Stimulated activated CD8-positive, alpha-beta memory T cell treated with anti-CD3 and anti-CD28 coated beads, Interleukin-15, amount 100 ng/mL, for 48 hours (primary cell): Measurements from ENCODE around the gene POT1.

ENCODE experiments used
- DNase-seq, 2 donors: peaks; one replicate each; pipeline ENCODE4 v3.0.0-alpha.2; 2020; ENCODE audit warnings: low read depth in 2 of 2

The POT1 gene

DNA sequence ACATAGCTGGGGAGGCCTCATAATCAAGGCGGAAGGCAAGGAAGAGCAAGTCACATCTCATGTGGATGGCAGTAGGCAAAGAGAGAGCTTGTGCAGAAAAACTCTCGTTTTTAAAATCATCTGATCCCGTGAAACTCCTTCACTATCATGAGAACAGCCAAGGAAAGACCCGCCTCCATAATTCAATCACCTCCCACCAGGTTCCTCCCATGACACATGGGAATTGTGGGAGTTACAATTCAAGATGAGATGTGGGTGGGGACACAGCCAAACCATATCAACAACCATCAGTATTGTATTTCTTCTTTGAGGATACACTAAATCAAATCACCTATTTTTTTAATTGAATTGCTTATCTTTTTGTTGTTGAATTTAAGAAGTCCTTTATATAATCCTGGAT lies 16.7 kb downstream of the POT1 start:
- no peak for DNase-seq

DNA sequence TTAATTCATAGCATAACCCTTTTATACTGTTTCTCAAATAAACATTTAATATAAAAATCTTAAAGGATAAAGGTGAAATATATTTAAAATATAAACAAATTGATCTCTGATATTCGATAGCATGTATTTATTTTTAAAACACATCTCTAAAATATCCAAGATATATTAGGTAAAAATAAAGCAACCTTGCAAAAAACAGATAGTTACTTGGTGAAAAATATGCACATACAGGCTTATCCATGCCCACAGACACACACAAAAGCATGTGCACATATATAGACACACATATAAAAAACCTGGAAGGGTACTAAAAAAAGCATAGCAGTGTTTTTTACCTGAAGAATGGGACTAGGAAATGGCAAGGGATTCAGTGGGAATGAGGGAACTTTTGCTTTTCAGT lies 19.8 kb downstream of the POT1 start:
- no peak for DNase-seq

DNA sequence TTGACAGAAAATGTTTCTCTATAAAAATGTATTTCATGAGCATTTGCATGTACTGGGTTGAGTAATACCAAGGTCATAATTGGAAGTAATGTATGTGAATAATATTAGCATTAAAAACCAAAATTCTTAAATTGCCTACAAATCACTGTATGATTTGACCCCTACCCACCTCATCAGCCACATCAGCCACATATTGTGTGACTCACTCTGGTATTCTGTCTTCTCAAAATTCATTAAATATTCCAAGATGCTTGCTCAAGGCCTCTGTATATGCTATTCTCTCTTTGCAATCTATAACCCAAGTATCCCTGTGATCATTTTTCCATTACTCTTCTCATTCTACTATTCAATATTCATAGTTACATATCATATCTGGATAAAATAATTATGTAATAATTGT lies 21.4 kb downstream of the POT1 start:
- no peak for DNase-seq

DNA sequence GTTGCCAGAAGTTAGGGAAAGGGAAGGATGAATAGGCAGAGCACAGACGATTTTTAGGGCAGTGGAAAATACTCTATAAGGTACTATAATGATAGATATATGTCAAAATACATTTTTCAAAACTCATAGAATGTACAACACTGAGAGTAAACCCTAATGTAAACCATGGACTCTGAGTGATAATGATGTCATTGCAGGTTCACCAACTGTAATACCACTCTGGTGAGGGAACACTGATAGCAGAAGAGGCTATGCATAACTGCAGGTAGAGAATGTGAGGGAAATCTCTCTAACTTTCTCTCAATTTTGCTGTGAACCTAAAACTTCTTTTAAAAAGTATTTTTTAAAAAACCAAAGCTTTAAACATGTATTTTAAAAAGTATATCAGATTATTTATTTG lies 22.1 kb downstream of the POT1 start:
- no peak for DNase-seq

DNA sequence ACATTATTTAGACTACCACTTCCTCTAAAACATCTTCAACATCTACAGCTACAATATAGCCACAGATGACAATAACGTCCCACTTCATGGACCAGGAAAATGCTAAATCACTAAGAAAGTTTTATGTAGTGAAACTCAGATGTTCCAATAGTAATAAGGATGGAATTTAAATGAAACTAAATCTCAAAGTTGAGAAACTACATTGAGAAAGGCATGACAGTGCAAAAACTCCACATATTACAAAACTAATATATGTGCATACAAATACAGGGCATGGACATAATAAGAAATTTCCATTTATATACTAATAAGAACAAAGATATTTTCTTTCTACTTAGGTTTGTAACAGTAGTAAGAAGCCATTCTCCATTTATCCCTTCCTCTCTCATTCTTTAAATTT lies 31.1 kb downstream of the POT1 start:
- no peak for DNase-seq

DNA sequence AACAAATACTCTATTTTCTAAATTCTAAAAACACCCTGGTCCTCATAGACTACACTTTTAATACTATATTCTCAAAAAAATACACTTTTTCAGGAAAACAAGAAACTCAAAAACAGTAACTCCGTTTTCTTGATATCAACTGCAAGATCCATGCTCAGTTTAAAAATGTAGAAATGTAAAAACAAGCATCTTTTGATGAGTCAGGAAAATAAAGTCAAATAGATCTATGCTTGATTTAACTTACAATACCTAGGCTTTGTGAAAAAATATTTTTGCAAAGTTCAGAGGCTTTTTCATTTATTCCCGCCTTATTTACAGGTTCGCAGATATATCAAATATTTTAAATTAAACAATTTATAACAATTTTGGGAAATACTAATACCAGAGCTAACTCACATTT lies 33.6 kb downstream of the POT1 start:
- DNase-seq = no peak

DNA sequence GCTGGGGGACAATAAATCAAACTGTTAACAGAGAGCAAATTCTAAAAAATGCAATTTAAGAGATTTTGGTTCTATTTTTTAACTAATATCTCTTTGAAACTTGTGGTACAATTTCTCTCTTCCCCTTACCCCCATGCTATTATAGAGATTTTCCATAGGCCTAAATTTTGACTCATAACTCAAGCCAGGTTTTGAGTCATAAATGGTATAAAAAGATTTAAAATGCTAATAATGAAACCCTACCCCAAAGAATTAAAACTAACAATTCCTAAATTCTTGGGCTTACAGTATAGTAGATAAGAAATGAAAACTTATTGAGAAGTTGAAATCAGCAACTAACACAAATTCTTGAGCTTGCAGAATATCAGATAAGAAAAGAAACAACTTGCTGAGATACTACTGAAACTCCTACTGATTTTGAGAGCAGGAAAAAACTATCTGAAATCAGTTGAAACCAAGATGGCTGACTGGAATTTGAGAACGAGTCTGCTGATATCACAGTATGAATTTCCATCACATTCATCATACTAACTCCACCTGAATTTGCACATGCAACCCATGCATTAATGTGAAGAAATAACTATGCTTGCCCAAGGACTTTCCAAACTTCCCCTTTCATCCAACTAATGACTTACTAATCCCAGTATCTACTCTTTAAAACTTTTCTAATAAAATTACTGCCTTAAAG lies 36.3 kb downstream of the POT1 start:
- no peak for DNase-seq

DNA sequence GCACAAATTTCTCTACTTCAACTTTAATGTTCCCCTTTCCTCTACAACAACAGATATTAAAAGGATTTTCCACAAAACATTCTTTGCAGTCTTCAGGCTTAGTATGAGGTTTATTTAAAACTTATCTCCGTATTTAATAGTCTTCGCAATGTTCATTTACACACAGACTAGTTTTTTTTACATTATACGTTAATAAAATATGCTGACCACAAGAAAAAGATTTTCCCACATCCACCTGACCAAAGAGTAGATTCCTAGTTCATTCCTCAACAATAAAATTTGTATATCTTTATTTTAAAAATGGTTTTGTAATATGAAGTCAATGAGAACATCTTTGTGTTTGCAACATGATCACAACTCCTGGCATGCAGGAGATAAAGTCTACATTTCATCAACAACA lies 42.4 kb downstream of the POT1 start:
- no peak for DNase-seq

DNA sequence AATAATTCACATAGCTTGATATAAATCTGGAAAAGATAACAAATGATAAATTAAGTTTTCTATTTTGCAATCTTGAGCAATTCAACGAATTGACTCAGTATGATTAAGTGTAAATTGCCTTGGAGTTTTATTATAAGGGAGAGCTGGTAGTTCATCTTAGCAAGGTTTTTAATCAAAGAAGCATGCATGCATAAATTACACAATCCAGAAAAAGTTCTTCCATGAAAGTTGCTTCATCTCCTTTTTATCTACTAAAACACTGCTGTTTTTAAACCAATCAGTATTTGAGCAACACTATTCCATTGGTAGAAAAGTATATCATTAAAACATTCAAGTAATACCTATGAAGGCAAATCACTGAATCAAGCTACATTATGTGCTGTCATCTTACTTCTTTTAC lies 47.6 kb downstream of the POT1 start:
- DNase-seq = no peak

DNA sequence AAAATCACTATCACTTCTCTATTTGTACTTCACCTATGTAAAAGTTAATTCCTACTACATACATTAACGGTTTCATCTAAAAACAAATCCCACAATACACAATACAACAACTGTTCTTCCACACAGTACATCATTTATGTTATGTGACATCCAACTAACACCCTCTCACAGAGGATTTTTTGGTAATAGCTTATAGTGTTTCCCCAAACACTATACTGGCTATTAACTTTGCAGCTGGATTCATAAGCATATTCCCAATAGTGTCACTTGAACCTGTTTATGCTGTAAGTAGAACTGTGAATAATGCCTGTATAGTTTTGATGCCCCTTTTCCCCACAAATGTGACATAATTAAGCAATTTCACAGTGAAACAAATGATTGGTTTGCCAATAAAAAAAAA lies 49.9 kb downstream of the POT1 start:
- DNase-seq = no peak

DNA sequence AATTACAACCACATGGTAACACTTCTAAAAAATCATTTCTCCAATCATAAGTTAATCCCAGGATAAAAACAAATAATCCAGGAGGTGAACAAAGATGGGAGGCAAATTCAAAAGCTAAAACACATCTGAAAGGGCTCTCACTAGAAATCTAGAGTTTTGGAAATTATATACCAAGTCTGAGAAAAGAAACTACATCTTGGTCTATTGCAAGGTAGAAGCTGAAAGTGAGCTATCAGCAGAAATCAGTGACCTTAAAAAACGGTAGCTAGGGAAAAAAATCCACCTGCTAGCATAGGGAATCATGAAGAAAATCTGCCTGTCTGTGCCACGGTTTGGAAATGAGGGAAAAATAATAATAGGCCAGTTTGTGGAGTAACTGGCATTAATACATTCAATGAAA lies 50.5 kb downstream of the POT1 start:
- DNase-seq = no peak

DNA sequence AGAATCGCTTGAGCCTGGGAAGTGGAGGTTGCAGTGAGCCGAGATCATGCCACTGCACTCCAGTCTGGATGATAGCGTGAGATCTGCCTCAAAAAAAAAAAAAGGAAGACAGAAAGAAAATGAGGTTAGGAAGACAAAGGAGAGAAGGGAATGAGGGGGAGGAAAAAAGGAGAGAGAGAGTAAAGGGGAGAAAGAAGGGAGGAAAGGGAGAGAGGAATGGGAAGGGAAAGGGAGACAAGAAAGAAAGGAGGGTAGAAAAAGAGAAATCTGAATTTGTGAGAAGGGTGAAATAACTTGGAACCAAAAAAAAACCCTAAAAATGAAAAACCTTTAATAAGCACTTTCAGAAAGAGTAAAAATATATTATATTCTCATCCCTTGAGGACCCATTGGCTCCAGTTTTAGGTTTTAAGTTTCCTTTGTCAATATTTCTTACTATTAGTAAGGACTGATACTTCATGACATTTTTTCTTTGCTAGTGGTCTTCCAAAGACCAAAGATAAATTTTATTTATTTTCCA lies 54.9 kb downstream of the POT1 start:
- no peak for DNase-seq

DNA sequence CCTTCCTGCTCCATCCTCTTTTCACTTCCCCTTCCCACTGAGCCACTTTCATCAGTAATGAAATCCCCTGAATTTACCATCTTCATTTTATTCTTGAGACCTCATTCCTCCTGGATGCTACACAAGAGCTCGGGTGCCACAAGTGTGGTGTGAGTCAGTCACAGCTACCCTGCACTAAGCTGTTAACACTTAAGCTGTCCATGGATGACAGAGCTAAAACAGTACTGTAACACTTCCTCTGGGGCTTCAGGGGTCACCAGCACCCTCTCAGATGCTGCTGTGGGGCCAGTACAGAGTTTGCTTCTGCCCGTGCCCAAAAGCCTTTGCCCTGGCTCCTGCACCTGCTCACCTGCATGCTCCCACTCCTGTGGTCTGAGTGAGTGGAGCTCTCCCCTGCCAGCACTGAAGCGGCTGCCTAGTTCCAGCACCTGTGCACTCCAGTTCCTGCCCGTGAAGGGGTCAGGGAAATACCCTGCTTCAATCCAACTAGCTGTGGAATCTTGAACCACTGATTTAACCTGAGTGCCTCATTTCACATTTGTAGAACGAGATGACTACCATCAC lies 71.9 kb downstream of the POT1 start:
- no peak for DNase-seq

DNA sequence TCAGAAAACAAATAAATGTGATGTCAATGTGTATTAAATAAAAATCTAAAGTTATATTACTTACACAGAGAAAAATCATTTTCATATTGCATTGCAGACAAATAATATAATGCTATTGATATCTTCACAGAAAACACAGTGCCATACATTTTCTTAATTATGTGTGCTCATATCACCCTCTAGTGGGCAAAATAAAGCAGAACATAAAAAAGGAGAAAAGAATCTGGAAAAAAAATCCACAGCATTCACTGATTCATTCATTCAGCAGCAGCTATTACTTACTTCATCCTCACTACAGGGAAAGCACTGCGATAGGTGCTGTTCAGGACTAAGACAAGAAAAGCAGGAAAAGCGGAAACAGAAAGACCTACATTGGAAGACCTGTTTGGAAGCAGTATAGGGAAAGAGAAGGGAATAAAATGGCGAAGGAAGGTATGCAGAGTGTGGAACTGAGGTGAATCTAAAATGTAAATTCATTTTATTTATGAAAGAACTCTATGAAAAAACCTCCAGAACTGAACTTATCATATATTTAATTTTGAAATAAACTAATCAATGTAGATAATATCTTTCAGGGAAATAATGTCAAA lies 73.2 kb downstream of the POT1 start:
- DNase-seq = no peak

DNA sequence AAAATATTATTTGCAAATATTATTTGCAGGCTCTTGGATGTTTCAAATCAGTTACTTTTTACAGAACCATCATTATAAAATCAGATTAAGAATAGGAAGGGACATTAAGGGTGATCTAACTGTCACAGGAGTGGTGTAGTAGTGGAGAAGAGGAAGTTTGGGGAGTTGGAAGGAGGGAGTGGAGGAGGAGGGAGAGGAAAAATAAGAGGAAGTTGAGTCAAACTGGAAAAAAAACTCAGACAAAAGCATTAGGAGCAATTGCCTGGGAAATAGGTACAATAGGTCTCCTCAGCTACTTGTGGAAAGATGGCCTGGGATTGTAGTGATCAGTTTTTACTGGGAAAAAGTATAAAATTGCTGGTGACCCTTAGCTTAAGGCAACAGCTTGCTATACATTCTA lies 86.3 kb downstream of the POT1 start:
- DNase-seq = no peak

DNA sequence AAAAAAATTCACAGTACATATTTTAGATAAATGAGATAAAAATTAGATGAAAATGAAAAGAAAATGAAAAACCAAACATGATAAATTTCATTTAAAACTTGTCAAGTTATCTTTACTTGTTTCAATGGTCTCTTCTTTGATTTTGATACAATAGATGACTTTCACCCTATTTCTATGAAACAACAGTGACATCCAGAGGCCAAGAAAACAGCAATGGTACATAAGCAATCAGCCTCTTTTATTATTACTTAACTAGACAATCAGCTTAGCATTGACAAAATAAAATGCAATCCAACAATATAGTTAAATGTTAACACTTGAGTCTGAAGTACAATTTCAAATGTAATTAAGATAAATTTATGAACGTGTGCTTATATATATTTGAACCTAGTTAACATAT lies 89.2 kb downstream of the POT1 start:
- DNase-seq = no peak

DNA sequence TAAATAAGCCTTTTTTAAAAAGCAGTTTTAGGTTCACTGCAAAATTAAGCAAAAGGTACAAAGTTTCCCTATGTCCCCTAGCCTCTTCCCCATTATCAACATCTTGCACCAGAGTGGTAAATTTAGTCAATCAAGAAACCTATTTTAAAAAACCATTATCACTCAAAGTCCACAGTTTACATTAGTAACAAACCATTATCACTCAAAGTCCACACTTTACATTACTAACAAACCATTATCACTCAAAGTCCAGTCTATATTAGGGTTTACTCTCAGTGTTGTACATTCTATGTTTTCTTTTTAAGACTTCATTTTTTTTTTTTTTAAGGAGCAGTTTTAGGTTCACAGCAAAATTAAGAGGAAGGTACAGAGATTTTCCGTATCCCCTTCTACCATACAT lies 89.9 kb downstream of the POT1 start:
- no peak for DNase-seq

DNA sequence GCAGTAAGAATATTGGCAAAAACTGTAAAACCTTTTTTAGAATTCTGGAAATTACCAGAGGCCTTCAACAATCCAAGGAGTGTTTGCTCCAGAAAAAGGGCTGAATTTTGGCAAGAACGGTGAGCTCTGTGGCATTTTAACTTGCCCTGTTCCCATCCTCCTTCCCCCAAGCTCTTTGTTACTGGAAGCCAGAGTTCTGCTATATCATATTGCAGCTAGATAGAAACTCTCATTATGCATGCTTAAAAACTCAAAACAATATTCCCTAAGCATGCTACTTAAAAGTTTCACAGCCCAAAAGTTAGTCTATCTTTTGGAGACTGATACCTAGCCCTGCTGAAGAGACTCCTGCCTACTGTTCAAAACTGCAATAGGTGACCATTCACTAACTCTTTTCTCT lies 93.5 kb downstream of the POT1 start:
- DNase-seq = no peak

DNA sequence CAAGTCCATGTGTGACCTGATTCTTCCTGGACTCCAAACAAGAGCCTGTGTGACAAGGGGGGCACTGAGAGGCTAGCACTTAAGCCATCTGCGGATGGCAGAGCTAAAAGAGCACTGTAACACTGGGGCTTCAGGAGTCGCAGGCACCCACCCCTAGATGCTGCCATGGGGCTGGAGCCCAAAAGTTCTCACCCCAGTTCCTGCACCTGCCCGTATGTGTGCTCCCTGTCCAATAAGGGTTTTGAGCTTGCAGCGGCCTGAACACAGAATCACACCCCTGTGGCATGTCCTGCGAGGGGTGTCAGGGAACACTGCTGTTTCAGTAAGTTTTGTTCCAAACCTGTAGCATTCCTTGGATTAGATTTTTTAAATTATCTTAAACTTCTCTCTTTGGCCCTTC lies 110.8 kb downstream of the POT1 start:
- no peak for DNase-seq

DNA sequence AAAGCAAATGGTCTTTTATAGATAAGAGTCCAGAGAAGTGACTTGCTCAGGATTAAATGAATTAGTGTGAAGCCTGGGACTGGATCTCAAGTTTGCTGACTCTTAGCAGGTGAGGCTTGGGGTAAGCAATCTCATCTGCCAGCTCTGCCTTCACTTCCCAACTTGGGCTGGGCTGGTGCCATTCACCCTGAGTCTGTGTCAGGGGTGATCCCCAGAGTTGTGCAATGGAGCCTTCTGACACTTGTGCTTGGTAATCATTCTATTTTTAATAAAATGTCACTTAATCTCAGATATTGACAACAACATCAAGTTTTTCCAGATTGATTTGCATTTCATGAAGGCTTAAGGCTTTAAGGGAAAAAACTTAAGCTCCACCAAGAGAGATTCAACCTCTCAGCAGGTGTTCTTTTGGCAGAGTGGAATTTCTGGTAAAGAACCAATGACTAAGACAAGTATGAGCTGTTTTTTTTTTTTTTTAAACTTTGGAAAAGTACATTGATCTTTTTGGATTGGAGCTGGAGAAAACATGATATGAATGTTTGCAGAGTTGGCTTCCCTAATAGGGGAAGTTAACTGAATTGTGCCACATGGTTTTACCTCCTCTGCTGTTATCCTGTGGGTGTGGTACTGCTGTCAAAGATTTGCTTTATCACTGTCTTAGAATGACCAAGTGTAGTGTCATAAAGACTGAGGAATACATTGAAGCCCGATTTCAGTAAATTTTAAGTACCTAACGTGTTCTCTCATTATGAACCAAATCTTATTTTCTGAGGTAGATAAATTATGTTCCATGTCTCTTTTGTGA lies 115.4 kb downstream of the POT1 start:
- DNase-seq = no peak

DNA sequence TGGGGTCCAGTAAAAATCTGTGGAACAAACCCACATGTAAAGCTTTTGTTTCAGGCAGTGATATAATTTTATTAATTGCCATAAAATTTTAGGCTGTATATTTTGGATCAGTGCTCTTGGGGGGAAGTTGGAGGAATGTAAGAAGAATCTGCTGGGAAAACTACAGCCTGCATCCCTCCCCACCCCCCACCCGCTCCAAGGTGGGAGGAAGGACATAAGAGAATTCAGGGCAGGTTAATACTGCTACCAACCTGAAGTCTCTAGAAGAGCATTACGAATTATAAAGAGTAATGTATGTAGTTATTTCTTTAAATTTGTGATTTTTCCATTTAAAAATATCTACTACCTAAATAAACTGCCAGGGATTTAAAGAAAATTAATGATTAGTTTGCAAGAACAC lies 116.9 kb downstream of the POT1 start:
- no peak for DNase-seq

DNA sequence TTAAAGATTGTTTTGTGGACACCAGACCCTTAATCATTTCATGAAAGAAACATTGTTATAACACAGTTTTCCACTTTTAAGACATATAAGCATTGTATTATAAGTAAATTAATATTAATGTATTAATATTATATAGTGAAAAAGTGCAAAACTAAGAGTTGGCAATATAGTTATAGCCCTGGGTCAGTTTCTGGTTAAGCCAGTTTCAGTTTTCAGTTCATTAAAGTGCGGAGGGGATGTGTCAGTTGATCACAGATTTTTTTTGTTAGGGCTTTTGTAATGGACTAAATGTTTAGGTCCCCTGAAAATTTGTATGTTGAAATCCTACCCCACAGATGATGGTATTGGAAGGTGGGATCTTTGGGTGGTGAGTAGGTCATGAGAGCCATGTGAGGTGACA lies 118.3 kb downstream of the POT1 start:
- DNase-seq = no peak

DNA sequence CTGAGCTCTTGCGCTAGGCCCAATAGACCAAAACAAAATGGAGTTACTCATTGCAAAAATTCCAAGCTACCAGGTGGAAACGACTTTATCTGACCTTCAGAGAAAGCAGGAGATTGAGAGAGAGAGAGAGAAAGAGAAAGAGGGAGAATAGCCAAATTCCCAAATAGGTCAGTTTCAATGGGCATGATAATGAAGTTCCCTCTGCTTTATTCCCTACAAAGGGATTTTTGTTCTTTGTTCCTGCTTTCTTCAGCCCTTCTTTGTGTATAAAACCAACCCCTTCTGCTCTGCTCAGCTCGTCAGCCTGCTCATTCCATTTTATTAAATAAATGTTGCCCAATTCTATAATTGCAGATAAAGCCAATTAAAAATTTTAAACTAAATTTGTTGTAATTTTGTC lies 119.0 kb downstream of the POT1 start:
- DNase-seq = no peak
